Osteocyte (in vitro differentiated cells): ENCODE data around the gene ST3GAL3. TPM values are rescaled to one million over a fixed set of nuclear protein-coding genes. Genes with fewer than 3 reads are reported as not detected.

Experiments used
- DNase-seq: peaks from one replicate; pipeline ENCODE4 v3.0.0; 2021; ENCODE audit warnings: mixed read lengths; ENCODE audit not compliant: unreplicated experiment; ENCODE audit errors: extremely low spot score
- H3K27ac Mint-ChIP-seq: one replicate; pipeline ENCODE4 v1.8.0; 2021; ENCODE audit warnings: mild to moderate bottlenecking, mixed read lengths; ENCODE audit not compliant: unreplicated experiment
- H3K27me3 Mint-ChIP-seq: one replicate; pipeline ENCODE4 v1.8.0; 2021; ENCODE audit warnings: mixed read lengths; ENCODE audit not compliant: unreplicated experiment
- H3K36me3 Mint-ChIP-seq: one replicate; pipeline ENCODE4 v1.8.0; 2021; ENCODE audit warnings: mixed read lengths; ENCODE audit not compliant: unreplicated experiment
- H3K4me1 Mint-ChIP-seq: one replicate; pipeline ENCODE4 v1.8.0; 2021; ENCODE audit warnings: mixed read lengths; ENCODE audit not compliant: unreplicated experiment
- H3K4me3 Mint-ChIP-seq: one replicate; pipeline ENCODE4 v1.8.0; 2021; ENCODE audit warnings: mild to moderate bottlenecking, moderate library complexity, mixed read lengths; ENCODE audit not compliant: unreplicated experiment
- H3K9me3 Mint-ChIP-seq: one replicate; pipeline ENCODE4 v1.8.0; 2021; ENCODE audit warnings: mixed read lengths; ENCODE audit not compliant: unreplicated experiment
- total RNA-seq: library from RNA; stranded (reverse); gene quantifications from 2 replicates; pipeline ENCODE4 v1.2.1, GENCODE V29; 2021
- TF ChIP-seq, protein P1 (sequence below): fragments of 200-600 bp; sonication (generic); IDR thresholded peaks from 2 replicates; pipeline ENCODE4 v1.5.0; 2021; ENCODE audit warnings: antibody characterized with exemption, mild to moderate bottlenecking, moderate library complexity

The ST3GAL3 gene
- total RNA-seq, 1 donor from 2014 or later, result 26.4 TPM

DNA sequence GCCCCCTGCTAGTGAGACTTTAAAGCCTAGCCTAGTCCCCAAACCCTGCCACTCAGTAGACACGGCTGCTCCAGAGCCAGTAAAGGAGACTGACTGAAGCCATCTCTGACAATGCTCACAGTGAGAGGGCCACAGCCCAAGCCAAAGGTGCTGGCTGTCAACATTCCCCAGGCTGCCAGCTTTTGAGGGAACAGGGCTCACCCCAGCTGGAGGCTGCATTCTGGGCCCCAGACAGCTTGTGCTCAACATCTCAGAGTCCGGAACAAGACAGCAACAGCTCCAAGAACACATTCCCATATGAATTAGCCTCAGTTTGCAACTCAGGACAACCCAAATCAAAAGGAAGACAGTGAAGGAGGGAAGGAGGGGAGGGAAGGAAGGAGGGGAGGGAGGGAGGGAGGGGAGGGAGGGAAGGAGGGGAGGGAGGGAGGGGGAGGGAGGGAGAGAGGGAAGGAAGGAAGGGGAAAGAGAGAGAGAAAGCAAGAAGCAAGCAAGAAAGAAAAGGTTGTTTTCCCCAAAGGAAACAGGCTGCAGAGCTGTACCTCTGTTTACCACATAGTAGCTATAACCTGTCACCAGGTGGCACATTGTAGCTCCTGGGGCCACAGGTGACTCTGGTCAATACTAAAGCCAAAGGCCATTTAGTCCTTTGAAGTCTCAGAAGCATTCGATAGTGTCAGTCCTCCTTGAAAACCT is 231.7 kb downstream of the ST3GAL3 start:
- DNase-seq, result no peak
- H3K36me3 Mint-ChIP-seq, result no peaks in the 10 kb centered on the region
- no peaks in the 10 kb centered on the region for H3K9me3 Mint-ChIP-seq
- peaks cover 6% of the 10 kb centered on the region for H3K4me1 Mint-ChIP-seq
- H3K27ac Mint-ChIP-seq, result no peak overlapping the region
- peaks cover 3% of the 10 kb centered on the region for H3K27me3 Mint-ChIP-seq
- TF ChIP-seq, protein P1, sequence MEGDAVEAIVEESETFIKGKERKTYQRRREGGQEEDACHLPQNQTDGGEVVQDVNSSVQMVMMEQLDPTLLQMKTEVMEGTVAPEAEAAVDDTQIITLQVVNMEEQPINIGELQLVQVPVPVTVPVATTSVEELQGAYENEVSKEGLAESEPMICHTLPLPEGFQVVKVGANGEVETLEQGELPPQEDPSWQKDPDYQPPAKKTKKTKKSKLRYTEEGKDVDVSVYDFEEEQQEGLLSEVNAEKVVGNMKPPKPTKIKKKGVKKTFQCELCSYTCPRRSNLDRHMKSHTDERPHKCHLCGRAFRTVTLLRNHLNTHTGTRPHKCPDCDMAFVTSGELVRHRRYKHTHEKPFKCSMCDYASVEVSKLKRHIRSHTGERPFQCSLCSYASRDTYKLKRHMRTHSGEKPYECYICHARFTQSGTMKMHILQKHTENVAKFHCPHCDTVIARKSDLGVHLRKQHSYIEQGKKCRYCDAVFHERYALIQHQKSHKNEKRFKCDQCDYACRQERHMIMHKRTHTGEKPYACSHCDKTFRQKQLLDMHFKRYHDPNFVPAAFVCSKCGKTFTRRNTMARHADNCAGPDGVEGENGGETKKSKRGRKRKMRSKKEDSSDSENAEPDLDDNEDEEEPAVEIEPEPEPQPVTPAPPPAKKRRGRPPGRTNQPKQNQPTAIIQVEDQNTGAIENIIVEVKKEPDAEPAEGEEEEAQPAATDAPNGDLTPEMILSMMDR, result no peak
- H3K4me3 Mint-ChIP-seq, result no peak overlapping the region

DNA sequence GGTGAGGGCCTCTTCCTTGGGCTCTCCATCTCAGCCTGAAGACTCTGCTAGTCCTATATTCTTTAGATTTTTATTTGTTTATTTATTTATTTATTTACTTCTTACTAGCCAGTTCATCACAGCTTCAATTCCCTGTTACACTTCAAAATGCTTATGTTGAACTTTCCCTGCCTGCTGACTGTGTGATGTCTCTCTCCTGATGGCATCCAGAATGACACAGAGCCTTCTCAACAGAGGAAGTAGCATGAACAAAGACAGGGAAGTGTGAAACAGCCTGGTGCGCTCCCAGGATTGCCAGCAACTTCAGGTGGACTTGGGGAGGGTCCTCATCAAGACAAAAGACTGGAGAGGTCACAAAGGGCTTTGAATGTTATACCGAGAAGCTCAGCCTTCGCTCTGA is 235.1 kb downstream of the ST3GAL3 start:
- no peak overlapping the region for H3K27ac Mint-ChIP-seq
- no peaks in the 10 kb centered on the region for H3K9me3 Mint-ChIP-seq
- H3K4me3 Mint-ChIP-seq, result no peak overlapping the region
- peaks cover 3% of the 10 kb centered on the region for H3K27me3 Mint-ChIP-seq
- H3K36me3 Mint-ChIP-seq, result no peaks in the 10 kb centered on the region
- TF ChIP-seq, protein P1, result no peak
- peaks cover 15% of the 10 kb centered on the region for H3K4me1 Mint-ChIP-seq
- DNase-seq, result no peak

DNA sequence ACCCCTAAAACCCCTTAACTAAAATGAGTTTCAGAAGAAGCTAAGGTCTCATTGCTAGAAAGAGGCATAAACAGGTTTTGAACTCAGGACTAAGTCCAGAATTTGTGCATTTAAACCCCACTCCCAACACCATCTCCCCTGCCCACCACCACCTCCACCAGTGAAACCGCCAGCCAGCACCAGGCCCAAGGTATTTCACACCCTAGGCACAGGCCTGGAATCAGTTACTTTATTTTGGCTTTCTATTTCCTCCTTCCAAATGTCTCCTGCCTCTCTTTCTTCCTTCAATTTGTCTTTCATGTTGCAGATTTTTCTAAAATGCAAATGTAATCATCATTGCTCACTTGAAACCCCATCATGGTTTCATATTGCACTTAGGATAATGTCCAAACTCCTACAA is 237.5 kb downstream of the ST3GAL3 start:
- H3K27me3 Mint-ChIP-seq, result no peaks in the 10 kb centered on the region
- TF ChIP-seq, protein P1, result no peak
- H3K4me1 Mint-ChIP-seq, result peaks cover 31% of the 10 kb centered on the region
- no peaks in the 10 kb centered on the region for H3K9me3 Mint-ChIP-seq
- no peak overlapping the region for H3K27ac Mint-ChIP-seq
- H3K4me3 Mint-ChIP-seq, result no peak overlapping the region
- peaks cover 3% of the 10 kb centered on the region for H3K36me3 Mint-ChIP-seq
- no peak for DNase-seq

DNA sequence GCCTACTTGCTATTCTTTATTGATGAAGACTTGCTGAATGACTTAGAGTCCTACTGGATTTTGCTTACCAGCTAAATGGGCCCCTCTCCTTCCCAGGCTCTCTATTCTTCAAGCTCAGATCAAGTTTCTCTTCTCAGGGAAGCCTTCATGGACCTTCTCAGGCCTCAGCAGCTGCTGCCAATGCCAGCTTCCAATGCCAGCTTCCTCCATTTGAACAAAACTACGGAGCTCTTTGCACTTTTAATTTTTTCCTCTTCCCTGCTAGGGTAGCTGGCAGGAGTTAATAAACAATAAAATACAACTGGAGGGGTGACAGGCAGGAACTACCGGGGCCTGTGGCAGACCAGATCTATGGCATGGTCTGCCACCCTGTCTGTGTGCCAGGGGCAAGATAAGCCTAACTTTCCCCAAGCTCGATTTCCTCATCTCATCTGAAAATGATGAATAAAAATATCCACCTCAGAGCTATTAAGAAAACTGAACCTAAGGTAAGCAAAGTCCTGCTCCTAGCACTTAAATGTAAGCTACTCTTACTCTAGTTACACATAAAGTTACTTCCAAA is 238.4 kb downstream of the ST3GAL3 start:
- H3K36me3 Mint-ChIP-seq, result peaks cover 9% of the 10 kb centered on the region
- DNase-seq, result no peak
- H3K4me1 Mint-ChIP-seq, result peaks cover 31% of the 10 kb centered on the region
- TF ChIP-seq, protein P1, result no peak
- H3K9me3 Mint-ChIP-seq, result no peaks in the 10 kb centered on the region
- H3K27ac Mint-ChIP-seq, result peak overlapping the region; percentile 94
- peak overlapping the region; percentile 91 for H3K4me3 Mint-ChIP-seq
- no peaks in the 10 kb centered on the region for H3K27me3 Mint-ChIP-seq

DNA sequence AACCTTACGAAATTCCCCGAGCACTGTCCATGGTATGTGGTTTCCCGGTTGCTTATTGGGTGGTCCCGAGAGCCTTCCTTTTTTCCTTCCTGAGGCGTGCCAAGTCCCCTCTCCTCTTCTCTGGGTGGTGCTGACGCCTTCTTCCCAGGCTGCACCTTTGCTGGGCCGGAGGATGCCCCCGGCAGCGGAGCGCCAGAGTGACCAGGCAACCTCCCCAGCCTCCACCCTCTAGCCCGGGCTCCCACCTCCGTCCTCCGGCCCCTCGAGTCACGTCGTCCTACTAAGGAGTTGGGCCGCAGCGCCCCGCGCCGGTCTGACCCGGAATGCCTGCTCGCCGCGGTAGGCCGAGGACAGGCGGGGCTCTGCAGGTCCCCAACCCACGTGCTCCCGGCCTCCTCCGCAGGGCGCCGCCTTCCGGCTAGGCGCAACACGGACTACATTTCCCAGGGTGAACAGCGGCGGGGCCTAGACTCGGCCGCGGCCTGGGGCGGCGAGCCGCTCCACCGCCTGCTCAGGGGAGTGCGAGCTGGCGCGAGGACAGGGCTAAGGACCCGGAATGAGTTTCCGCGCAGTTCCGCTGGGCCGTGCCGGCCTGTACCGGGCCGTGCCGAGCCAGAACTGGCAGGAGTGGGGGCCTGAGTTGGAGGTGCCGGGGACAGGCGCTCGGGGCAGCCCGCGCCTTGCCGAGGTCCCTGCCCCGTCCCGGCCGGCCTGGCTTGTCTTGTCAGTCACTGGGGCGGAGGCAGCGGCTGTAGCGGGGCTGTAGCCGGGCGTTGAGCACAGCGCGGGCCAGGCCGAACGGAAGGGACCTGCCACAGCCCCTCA is 239.1 kb downstream of the ST3GAL3 start, which contains the start of gene IPO13:
Gene IPO13 (plus strand): TSS at position 715 of the 825 bp plus-strand sequence. CDS start 651 bp downstream, outside the sequence.
- peak within 1 kb of the TSS; percentile 91 for H3K4me3 Mint-ChIP-seq
- peaks cover 31% of the 10 kb centered on the region for H3K4me1 Mint-ChIP-seq

More for the DNA sequence above, 239.1 kb downstream of the ST3GAL3 start, which contains the start of gene IPO13:
- DNase-seq, result peak; percentile 98
- TF ChIP-seq, protein P1, result peak; percentile 66
- Mint-ChIP-seq H3K27me3 (no peaks in the 10 kb centered on the region), H3K27ac (peak within 1 kb of the TSS; percentile 94), H3K9me3 (no peaks in the 10 kb centered on the region), H3K36me3 (peaks cover 9% of the 10 kb centered on the region)
